Measurements from ENCODE around the gene CFAP300.

GRCh38 chr11:102012946-102013345 lies 34.3 kb upstream of the CFAP300 start:
- TF ChIP-seq POLR2A (IDR thresholded peaks at IDR 0.05): no peak
- TF ChIP-seq, protein P1, sequence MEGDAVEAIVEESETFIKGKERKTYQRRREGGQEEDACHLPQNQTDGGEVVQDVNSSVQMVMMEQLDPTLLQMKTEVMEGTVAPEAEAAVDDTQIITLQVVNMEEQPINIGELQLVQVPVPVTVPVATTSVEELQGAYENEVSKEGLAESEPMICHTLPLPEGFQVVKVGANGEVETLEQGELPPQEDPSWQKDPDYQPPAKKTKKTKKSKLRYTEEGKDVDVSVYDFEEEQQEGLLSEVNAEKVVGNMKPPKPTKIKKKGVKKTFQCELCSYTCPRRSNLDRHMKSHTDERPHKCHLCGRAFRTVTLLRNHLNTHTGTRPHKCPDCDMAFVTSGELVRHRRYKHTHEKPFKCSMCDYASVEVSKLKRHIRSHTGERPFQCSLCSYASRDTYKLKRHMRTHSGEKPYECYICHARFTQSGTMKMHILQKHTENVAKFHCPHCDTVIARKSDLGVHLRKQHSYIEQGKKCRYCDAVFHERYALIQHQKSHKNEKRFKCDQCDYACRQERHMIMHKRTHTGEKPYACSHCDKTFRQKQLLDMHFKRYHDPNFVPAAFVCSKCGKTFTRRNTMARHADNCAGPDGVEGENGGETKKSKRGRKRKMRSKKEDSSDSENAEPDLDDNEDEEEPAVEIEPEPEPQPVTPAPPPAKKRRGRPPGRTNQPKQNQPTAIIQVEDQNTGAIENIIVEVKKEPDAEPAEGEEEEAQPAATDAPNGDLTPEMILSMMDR (IDR thresholded peaks at IDR 0.05): no peak
